ENCODE results near the gene ALDH1A2. TPM values are rescaled to one million over a fixed set of nuclear protein-coding genes. Genes with fewer than 3 reads are reported as not detected.

Gene ALDH1A2
- total RNA-seq, 1 experiment from 2014 or later, result 1.5 TPM

GRCh38 chr15:57957113-57957512 lies 108.4 kb downstream of the ALDH1A2 start:
- no TSS peak for BruUV-seq (replicated peaks)
- Histone ChIP-seq H3K4me3 (ENCODE audit: low read depth, low read length, poor library complexity, severe bottlenecking) (no peak overlapping the region), H3K4me1 (ENCODE audit: insufficient read depth, low read length, poor library complexity, severe bottlenecking) (no peaks in the 10 kb centered on the region), H3K27me3 (replicated peaks; ENCODE audit: insufficient read depth, low read depth, low read length, poor library complexity) (no peaks in the 10 kb centered on the region), H3K27ac (ENCODE audit: low read depth, low read length, poor library complexity, severe bottlenecking) (no peak overlapping the region), H3K36me3 (ENCODE audit: insufficient read depth, low read length, poor library complexity, severe bottlenecking) (no peaks in the 10 kb centered on the region), H3K9me3 (ENCODE audit: low read depth, low read length, poor library complexity, severe bottlenecking) (no peaks in the 10 kb centered on the region)
- TF ChIP-seq EZH2 (IDR thresholded peaks at IDR 0.05; ENCODE audit: borderline replicate concordance, low read depth, low read length, poor library complexity, severe bottlenecking) (no peak), CTCF (conservative IDR thresholded peaks at IDR 0.05; ENCODE audit: low read depth, low read length) (no peak)
- ChIA-PET POLR2A (ENCODE audit: low non-redundant PET) (no interaction called here), CTCF (no interaction called here)
- DNase-seq (ENCODE audit: low spot score), result no peak
- intact Hi-C loops (cut with micrococcal nuclease; ENCODE audit: unreplicated experiment), result no loop called here

- no peaks in the 10 kb centered on the region for H3K36me3 ChIP-seq (ENCODE audit: insufficient read depth, low read length, poor library complexity, severe bottlenecking)
- intact Hi-C loops (cut with micrococcal nuclease; ENCODE audit: unreplicated experiment), result no loop called here
- ChIA-PET POLR2A (ENCODE audit: low non-redundant PET) (no interaction called here), CTCF (no interaction called here)
- no peak for DNase-seq (ENCODE audit: low spot score)
- H3K4me1 ChIP-seq (ENCODE audit: insufficient read depth, low read length, poor library complexity, severe bottlenecking), result no peaks in the 10 kb centered on the region
- no TSS peak for BruUV-seq (replicated peaks)
- H3K27me3 ChIP-seq (replicated peaks; ENCODE audit: insufficient read depth, low read depth, low read length, poor library complexity), result no peaks in the 10 kb centered on the region
- H3K4me3 ChIP-seq (ENCODE audit: low read depth, low read length, poor library complexity, severe bottlenecking), result no peak overlapping the region
- no peak for TF ChIP-seq EZH2 (IDR thresholded peaks at IDR 0.05; ENCODE audit: borderline replicate concordance, low read depth, low read length, poor library complexity, severe bottlenecking)
- H3K27ac ChIP-seq (ENCODE audit: low read depth, low read length, poor library complexity, severe bottlenecking), result no peak overlapping the region
- H3K9me3 ChIP-seq (ENCODE audit: low read depth, low read length, poor library complexity, severe bottlenecking), result no peaks in the 10 kb centered on the region
Measured at GRCh38 chr15:57953874-57954273, 111.6 kb downstream of the ALDH1A2 start.

DNA sequence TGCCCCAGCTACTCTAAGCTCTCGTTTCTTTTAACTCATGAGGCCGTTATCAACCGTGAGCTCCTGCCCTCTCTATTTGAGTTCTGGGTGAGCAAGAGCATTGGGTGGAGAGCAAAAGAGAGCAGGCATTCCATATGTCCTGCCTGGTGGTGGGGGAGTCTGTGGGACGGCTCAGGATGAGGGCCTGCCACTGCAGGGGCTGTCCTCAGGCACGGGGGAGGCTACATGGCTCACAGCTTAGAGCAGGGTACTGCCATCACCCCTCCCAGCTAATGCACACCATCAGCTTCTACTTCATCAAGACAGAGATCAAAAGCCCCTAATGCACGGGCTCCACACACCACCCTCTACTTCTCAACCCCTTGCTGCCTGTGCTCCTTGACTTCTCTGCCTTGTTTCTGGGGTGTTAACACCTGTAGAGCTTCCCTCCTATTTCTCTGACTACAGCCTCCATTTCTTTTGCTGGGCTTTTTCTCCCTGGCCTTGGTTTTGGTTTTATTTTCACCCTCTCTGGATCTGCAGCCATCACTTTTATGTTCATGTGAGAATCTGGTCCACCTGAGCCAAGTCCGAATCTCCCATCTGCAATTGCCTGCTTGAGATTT lies 114.1 kb downstream of the ALDH1A2 start:
- H3K9me3 ChIP-seq (ENCODE audit: low read depth, low read length, poor library complexity, severe bottlenecking), result no peaks in the 10 kb centered on the region
- intact Hi-C loops (cut with micrococcal nuclease; ENCODE audit: unreplicated experiment), result no loop called here

More for the DNA sequence above, 114.1 kb downstream of the ALDH1A2 start:
- no peak overlapping the region for H3K27ac ChIP-seq (ENCODE audit: low read depth, low read length, poor library complexity, severe bottlenecking)
- CTCF ChIA-PET, result no interaction called here
- H3K27me3 ChIP-seq (replicated peaks; ENCODE audit: insufficient read depth, low read depth, low read length, poor library complexity), result no peaks in the 10 kb centered on the region
- no peak overlapping the region for H3K4me3 ChIP-seq (ENCODE audit: low read depth, low read length, poor library complexity, severe bottlenecking)
- no TSS peak for BruUV-seq (replicated peaks)
- POLR2A ChIA-PET (ENCODE audit: low non-redundant PET), result no interaction called here
- TF ChIP-seq CTCF (conservative IDR thresholded peaks at IDR 0.05; ENCODE audit: low read depth, low read length) (no peak), EZH2 (IDR thresholded peaks at IDR 0.05; ENCODE audit: borderline replicate concordance, low read depth, low read length, poor library complexity, severe bottlenecking) (no peak)
- H3K4me1 ChIP-seq (ENCODE audit: insufficient read depth, low read length, poor library complexity, severe bottlenecking), result no peaks in the 10 kb centered on the region
- no peaks in the 10 kb centered on the region for H3K36me3 ChIP-seq (ENCODE audit: insufficient read depth, low read length, poor library complexity, severe bottlenecking)
- DNase-seq (ENCODE audit: low spot score), result no peak
